ENCODE measurements around the gene PIEZO2. TPM values are rescaled to one million over a fixed set of nuclear protein-coding genes. Genes with fewer than 3 reads are reported as not detected.

Gene PIEZO2
- total and polyA plus RNA-seq, 7 donors, result 0.03 to 0.64 (median 0.13) TPM

DNA sequence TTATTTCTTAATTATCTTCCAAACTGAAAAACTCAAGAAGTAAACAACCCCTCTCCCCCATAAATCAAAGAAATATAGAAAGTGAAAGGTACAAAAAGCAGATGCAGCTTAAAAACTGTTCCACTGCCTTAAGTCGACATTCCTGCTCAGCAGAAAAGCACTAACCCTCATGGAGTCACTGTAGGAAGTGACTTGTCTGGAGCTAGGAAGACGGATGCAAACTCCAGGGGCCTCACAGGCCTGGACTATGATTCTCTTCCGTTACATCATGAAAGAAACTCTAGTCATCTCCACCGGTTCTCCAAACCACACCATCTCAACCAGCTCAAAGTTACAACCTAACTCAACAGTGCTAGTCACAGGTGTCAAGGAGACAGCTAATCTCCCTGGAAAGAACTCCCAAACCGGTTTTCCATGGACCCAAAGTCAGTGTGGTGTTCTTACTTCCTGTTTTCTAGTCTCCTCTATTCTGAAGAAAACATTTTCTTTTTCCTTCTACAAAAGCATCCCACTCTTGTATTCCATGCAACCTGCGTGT is 128.4 kb downstream of the PIEZO2 start:
- ATAC-seq (no peak), DNase-seq (no peak)
- intact Hi-C loops (cut with DNase I), result no loop called here
- Histone ChIP-seq H3K4me3 (no peak overlapping the region), H3K27ac (no peak overlapping the region), H3K27me3 (ENCODE audit: insufficient read depth in 3 of 3, low read length in 2 of 3) (no peaks in the 10 kb centered on the region), H3K9me3 (no peaks in the 10 kb centered on the region), H3K4me1 (no peaks in the 10 kb centered on the region), H3K36me3 (ENCODE audit: insufficient read depth in 1 of 2, low read depth in 1 of 2) (no peaks in the 10 kb centered on the region)
- no peak for TF ChIP-seq CTCF (IDR thresholded peaks at IDR 0.05)
- 62 to 66% (median 63%) methylated on average over 6 of the region's 6 CpGs for WGBS, 3 donors

- Histone ChIP-seq H3K27me3 (ENCODE audit: insufficient read depth in 3 of 3, low read length in 2 of 3) (no peaks in the 10 kb centered on the region), H3K27ac (no peak overlapping the region), H3K4me3 (no peak overlapping the region), H3K4me1 (no peaks in the 10 kb centered on the region), H3K36me3 (ENCODE audit: insufficient read depth in 1 of 2, low read depth in 1 of 2) (no peaks in the 10 kb centered on the region), H3K9me3 (no peaks in the 10 kb centered on the region)
- intact Hi-C loops (cut with DNase I), result no loop called here
- ATAC-seq (no peak), DNase-seq (no peak)
- 29 to 45% (median 37%) methylated on average over 2 of the region's 2 CpGs for WGBS, 3 donors
- no peak for TF ChIP-seq CTCF (IDR thresholded peaks at IDR 0.05)
Measured at GRCh38 chr18:11020161-11020853, 129.1 kb downstream of the PIEZO2 start.

DNA sequence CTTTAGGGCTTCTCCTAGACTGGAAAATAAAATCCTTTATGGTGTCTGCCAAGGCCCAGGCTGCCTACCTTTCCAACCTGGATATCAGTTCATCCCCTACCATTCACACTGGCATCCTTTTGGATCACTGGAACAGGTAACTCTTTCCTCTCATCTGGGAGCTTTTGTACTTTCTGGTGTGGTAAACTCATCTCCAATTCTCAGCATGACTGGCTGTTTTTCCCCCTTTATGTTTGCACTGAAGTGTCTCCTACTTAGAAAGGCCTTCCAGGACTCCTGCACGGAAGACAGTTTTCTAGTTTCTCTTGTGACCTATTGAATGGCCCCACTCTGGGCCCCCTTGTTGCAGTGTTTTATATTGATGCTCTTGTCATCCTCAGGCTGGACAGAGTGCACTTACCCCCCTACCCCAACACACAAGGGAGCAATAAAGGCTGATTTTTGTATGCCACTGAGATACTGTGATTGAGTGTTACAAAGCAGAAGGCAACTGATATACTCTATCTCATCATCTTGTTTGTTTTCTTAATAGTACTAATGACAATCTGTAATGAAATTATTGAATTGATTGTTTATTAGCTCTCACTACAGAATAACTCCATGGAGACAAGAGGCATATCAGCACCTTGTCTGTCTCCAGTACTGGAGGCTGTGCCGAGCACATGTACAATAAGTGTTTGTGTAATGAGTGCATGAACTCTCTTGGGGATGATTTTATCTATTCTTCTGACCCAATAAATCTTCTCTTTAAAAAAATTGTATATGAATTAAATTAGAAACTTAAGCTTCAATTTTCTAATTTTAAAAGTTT is 129.9 kb downstream of the PIEZO2 start:
- Histone ChIP-seq H3K36me3 (ENCODE audit: insufficient read depth in 1 of 2, low read depth in 1 of 2) (no peaks in the 10 kb centered on the region), H3K4me1 (no peaks in the 10 kb centered on the region), H3K4me3 (no peak overlapping the region), H3K27ac (no peak overlapping the region), H3K27me3 (ENCODE audit: insufficient read depth in 3 of 3, low read length in 2 of 3) (no peaks in the 10 kb centered on the region), H3K9me3 (no peaks in the 10 kb centered on the region)
- ATAC-seq, result no peak
- no peak for DNase-seq
- TF ChIP-seq CTCF (IDR thresholded peaks at IDR 0.05), result no peak
- intact Hi-C loops (cut with DNase I), result no loop called here
- WGBS, 3 donors, result 96 to 98% (median 97%) methylated on average over 2 of the region's 2 CpGs

DNA sequence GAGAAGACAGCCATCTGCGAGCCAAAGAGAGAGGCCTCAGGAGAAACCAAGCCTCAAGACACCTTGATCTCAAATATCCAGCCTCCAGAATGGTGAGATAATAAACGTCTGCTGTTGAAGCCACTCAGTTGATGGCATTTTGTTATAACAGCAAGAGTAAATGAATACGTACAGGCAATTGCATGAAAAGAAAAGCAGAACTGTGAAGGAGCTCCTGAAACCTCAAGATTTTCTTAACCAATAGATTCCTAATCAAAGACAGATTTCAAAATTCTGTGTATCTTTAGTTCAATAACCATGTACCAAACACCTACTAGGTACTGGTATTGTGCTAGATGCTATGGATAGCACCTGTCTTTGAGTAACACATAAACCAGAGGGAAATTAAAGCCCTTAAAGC is 139.5 kb downstream of the PIEZO2 start:
- ATAC-seq, result no peak
- TF ChIP-seq CTCF (IDR thresholded peaks at IDR 0.05), result no peak
- Histone ChIP-seq H3K27me3 (ENCODE audit: insufficient read depth in 3 of 3, low read length in 2 of 3) (no peaks in the 10 kb centered on the region), H3K4me3 (no peak overlapping the region), H3K27ac (no peak overlapping the region), H3K9me3 (no peaks in the 10 kb centered on the region), H3K4me1 (peaks cover 8% of the 10 kb centered on the region), H3K36me3 (ENCODE audit: insufficient read depth in 1 of 2, low read depth in 1 of 2) (no peaks in the 10 kb centered on the region)
- intact Hi-C loops (cut with DNase I), result no loop called here
- 86 to 90% (median 89%) methylated on average over 3 of the region's 3 CpGs for WGBS, 3 donors
- no peak for DNase-seq

Data from psoas muscle (tissue), 8 donors.